MCF 10A (cell line): ENCODE results near the gene RBFOX2. TPM values are rescaled to one million over a fixed set of nuclear protein-coding genes. Genes with fewer than 3 reads are reported as not detected.

ENCODE experiments used
- BruUV-seq: library from RNA; stranded (reverse); fragments of 400-500 nt; replicated peaks from 2 replicates; lab custom pipeline; 2021; lab: Mats Ljungman, UMichigan
- CTCF ChIA-PET: fragments of 300-600 bp; sonication (Branson Sonifier 250); formaldehyde crosslinking; extraction: SDS; loops from one replicate; lab custom pipeline; 2021; ENCODE audit warnings: antibody characterized with exemption, inconsistent platforms; lab: Yijun Ruan, JAX
- POLR2A ChIA-PET: fragments of 300-600, 350-650 bp; sonication (Branson Sonifier 250); formaldehyde crosslinking; extraction: SDS; loops from one replicate; lab custom pipeline; 2020; ENCODE audit warnings: antibody characterized with exemption, inconsistent platforms; lab: Yijun Ruan, JAX
- DNase-seq: peaks from one replicate; pipeline ENCODE4 v3.0.0-alpha.2; 2018; ENCODE audit not compliant: unreplicated experiment
- H3K27ac Mint-ChIP-seq: one replicate; pipeline ENCODE4 v1.8.0; 2022; ENCODE audit warnings: mild to moderate bottlenecking, low read depth, mixed read lengths; ENCODE audit not compliant: unreplicated experiment
- H3K27me3 Mint-ChIP-seq: one replicate; pipeline ENCODE4 v1.8.0; 2022; ENCODE audit warnings: mixed read lengths; ENCODE audit not compliant: insufficient read depth, unreplicated experiment
- H3K36me3 Mint-ChIP-seq: one replicate; pipeline ENCODE4 v1.8.0; 2022; ENCODE audit warnings: mild to moderate bottlenecking, moderate library complexity, mixed read lengths; ENCODE audit not compliant: insufficient read depth, unreplicated experiment
- H3K4me1 Mint-ChIP-seq: one replicate; pipeline ENCODE4 v1.8.0; 2022; ENCODE audit warnings: mixed read lengths; ENCODE audit not compliant: insufficient read depth, unreplicated experiment
- H3K4me3 Mint-ChIP-seq: one replicate; pipeline ENCODE4 v1.8.0; 2022; ENCODE audit warnings: mild to moderate bottlenecking, moderate library complexity, mixed read lengths; ENCODE audit not compliant: unreplicated experiment
- H3K9me3 Mint-ChIP-seq: one replicate; pipeline ENCODE4 v1.8.0; 2022; ENCODE audit warnings: mixed read lengths; ENCODE audit not compliant: unreplicated experiment
- CTCF ChIP-seq: fragments of 200-600 bp; IDR thresholded peaks from one replicate; pipeline ENCODE4 v1.8.0; 2022; ENCODE audit warnings: antibody characterized with exemption, mild to moderate bottlenecking; ENCODE audit not compliant: unreplicated experiment
- intact Hi-C: fragments of 100-400 bp; cut with micrococcal nuclease; formaldehyde crosslinking; loops from 2 replicates; pipeline ENCODE4 v1.14.1; 2022
- total RNA-seq: library from RNA; stranded (reverse); gene quantifications from 2 replicates; pipeline ENCODE4 v1.2.3, GENCODE V29; 2022

The RBFOX2 gene
- total RNA-seq, 1 experiment from 2014 or later: 89.4 TPM

GRCh38 chr22:35872451-35872850, 156.2 kb downstream of the RBFOX2 start:
- intact Hi-C loops: no loop called here
- Mint-ChIP-seq H3K4me1 (peaks cover 18% of the 10 kb centered on the region), H3K27me3 (no peaks in the 10 kb centered on the region), H3K36me3 (no peaks in the 10 kb centered on the region), H3K27ac (no peak overlapping the region), H3K9me3 (no peaks in the 10 kb centered on the region), H3K4me3 (no peak overlapping the region)
- ChIA-PET CTCF (interaction anchor here (1.0 to 1.2 kb wide), 2 partner anchors 28 to 193 kb away, joined by 3 read pairs; no protein-coding TSS in a partner anchor), POLR2A (interaction anchor here (0.7 to 1.3 kb wide), 3 partner anchors 23 to 33 kb away, joined by 3 read pairs; no protein-coding TSS in a partner anchor)
- DNase-seq: no peak
- no TSS peak for BruUV-seq
- TF ChIP-seq CTCF: no peak

- Mint-ChIP-seq H3K4me1 (peaks cover 12% of the 10 kb centered on the region), H3K27ac (no peak overlapping the region), H3K36me3 (no peaks in the 10 kb centered on the region), H3K27me3 (no peaks in the 10 kb centered on the region), H3K9me3 (no peaks in the 10 kb centered on the region), H3K4me3 (no peak overlapping the region)
- intact Hi-C loops: no loop called here
- no TSS peak for BruUV-seq
- no peak for DNase-seq
- no peak for TF ChIP-seq CTCF
- POLR2A ChIA-PET: no interaction called here
- CTCF ChIA-PET: no interaction called here
Observed at GRCh38 chr22:35870517-35871293, 157.9 kb downstream of the RBFOX2 start.

GRCh38 chr22:35868938-35869337, 159.7 kb downstream of the RBFOX2 start:
- H3K27ac Mint-ChIP-seq: no peak overlapping the region
- no peaks in the 10 kb centered on the region for H3K36me3 Mint-ChIP-seq
- no peak overlapping the region for H3K4me3 Mint-ChIP-seq
- H3K4me1 Mint-ChIP-seq: peaks cover 12% of the 10 kb centered on the region
- no peaks in the 10 kb centered on the region for H3K27me3 Mint-ChIP-seq
- TF ChIP-seq CTCF: no peak
- no TSS peak for BruUV-seq
- no peak for DNase-seq
- intact Hi-C loops: no loop called here
- no peaks in the 10 kb centered on the region for H3K9me3 Mint-ChIP-seq
- ChIA-PET POLR2A (interaction anchor here (0.7 to 1.3 kb wide), 2 partner anchors 14 to 25 kb away, joined by 3 to 5 read pairs; no protein-coding TSS in a partner anchor), CTCF (no interaction called here)

- Mint-ChIP-seq H3K4me1 (peaks cover 18% of the 10 kb centered on the region), H3K27ac (no peak overlapping the region), H3K4me3 (no peak overlapping the region), H3K27me3 (no peaks in the 10 kb centered on the region), H3K9me3 (no peaks in the 10 kb centered on the region), H3K36me3 (no peaks in the 10 kb centered on the region)
- DNase-seq: no peak
- intact Hi-C loops: no loop called here
- ChIA-PET POLR2A (no interaction called here), CTCF (no interaction called here)
- BruUV-seq: no TSS peak
- TF ChIP-seq CTCF: no peak
Observed at GRCh38 chr22:35866651-35867050, 162.0 kb downstream of the RBFOX2 start.
